ENCODE data around the gene SORL1-AS1.

- TF ChIP-seq CTCF (IDR thresholded peaks at IDR 0.05; ENCODE audit: extremely low read depth in 1 of 2, insufficient read depth in 1 of 2, low read depth in 1 of 2, low read length in 2 of 2): no peak
- no peak for TF ChIP-seq POLR2AphosphoS5 (IDR thresholded peaks at IDR 0.05; ENCODE audit: insufficient read depth, low read depth, low read length)
- no peak for TF ChIP-seq POLR2A (IDR thresholded peaks at IDR 0.05; ENCODE audit: low read depth, low read length)
- no peak for TF ChIP-seq GATA2 (IDR thresholded peaks at IDR 0.05; ENCODE audit: insufficient read depth, insufficient read length, low read depth, low read length)
- TF ChIP-seq FOS (IDR thresholded peaks at IDR 0.05; ENCODE audit: borderline replicate concordance, insufficient read depth, low read length): no peak
- no peak for TF ChIP-seq EZH2 (IDR thresholded peaks at IDR 0.05; ENCODE audit: borderline replicate concordance, low read depth, low read length, severe bottlenecking)
- TF ChIP-seq MAX (IDR thresholded peaks at IDR 0.05; ENCODE audit: insufficient read depth, insufficient read length): no peak
- no peak for TF ChIP-seq JUN (IDR thresholded peaks at IDR 0.05; ENCODE audit: borderline replicate concordance, insufficient read depth, insufficient read length, low read depth)
Measured at GRCh38 chr11:121441521-121441920, 11.2 kb downstream of the SORL1-AS1 start.
